ENCODE data around the gene ASB18.

Gene ASB18

GRCh38 chr2:236241181-236242056 is 22.8 kb downstream of the ASB18 start:
- DNase-seq (ENCODE audit: low spot score): no peak

DNA sequence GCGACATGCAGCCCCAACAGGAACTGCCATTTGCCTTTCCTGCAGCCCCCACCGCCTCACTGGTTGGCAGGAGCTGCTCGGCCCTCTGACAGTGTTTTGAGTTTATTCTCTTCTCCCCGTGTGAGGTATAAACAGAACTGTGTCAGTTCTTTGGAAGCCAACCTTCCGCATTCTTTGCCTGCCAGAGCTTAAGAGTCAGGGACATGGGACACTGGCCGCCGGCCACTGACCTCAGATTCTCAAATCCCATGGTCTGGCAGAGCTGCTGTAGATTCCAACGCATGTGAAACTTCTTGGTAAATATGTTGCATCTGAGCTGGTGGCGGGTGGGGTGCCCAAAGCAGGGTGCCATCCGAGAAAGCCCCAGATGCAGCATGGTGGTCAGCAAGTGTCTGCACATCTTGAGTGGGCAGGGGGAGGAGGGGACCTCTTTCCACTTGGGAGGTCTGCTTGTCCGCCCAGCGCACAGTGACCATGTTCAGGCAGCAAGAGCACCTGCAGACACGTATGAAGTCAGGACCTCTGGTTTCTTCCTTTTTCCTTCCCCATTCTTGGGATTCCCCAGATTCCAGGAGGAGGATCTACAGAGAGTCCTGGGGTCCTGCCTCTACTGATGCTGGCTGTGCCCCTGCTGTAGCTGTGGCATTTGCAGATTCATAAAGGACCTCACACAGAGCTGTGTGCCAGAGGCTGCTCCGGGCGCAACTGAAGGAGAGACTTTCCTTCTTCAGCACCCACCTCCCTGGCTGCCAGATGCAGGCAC is 23.8 kb downstream of the ASB18 start:
- no peak for DNase-seq (ENCODE audit: low spot score)

DNA sequence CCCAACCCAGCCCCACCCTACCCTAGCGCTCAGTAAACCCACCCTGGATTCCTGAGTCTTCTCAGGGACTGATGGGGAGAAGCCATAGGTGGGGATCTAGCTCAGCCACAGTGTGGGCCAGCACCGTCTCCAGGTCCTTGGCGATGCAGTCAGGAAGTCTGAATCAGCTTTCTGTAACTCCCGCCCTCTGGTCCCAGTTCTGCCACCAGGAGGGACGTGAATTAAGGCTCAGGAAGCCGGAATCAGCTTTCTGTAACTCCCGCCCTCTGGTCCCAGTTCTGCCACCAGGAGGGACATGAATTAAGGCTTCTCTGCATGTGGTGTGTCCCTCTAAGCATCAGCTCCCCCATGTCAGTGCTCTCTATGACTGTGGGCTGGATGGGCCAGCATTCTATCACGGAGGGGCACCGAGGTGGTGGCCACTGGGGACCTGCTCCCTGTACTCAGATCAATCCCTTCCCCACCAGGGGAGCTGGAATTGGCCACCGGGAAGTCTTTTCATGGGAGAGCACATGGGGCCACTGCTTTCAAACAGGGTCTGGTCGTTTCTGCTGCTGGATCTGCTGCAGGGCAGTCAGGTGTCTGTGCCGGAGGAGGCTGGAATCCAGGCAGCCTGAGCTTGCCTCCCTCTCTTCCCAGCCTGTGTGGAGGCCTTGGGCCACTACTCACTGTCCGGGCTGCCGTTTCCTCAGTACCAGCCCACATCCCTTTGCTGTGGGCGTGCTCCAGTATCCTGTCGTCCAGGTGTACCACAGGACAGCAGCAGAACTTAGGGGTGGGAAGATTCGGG is 24.7 kb downstream of the ASB18 start:
- DNase-seq (ENCODE audit: low spot score): no peak

GRCh38 chr2:236238751-236239150 is 25.5 kb downstream of the ASB18 start:
- DNase-seq (ENCODE audit: low spot score): no peak

GRCh38 chr2:236237468-236238190 is 26.6 kb downstream of the ASB18 start:
- no peak for DNase-seq (ENCODE audit: low spot score)

GRCh38 chr2:236236559-236237452 is 27.4 kb downstream of the ASB18 start:
- DNase-seq (ENCODE audit: low spot score): no peak

- DNase-seq (ENCODE audit: low spot score): no peak
These were observed 35.0 kb downstream of the ASB18 start for GRCh38 chr2:236229186-236229585.

DNA sequence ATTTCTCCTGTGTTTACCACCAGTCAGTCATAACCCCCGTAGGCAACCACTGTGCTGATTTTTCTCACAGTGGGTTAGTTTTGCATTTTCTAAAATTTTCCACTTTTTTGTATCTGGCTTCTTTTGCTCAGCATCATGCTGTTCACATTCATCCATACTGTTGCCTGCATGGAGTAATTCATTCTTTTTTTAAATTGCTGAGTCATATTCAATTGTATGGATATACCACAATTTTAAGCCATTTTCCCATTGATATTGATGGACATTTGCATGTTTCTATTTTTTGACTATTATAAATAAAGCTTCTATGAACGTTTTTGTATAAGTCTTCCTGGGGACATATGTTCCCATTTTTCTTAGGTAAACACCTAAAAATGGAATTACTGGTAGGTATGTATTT is 40.5 kb downstream of the ASB18 start:
- DNase-seq (ENCODE audit: low spot score): no peak

- no peak for DNase-seq (ENCODE audit: low spot score)
These were observed 42.4 kb downstream of the ASB18 start for GRCh38 chr2:236221798-236222197.

DNA sequence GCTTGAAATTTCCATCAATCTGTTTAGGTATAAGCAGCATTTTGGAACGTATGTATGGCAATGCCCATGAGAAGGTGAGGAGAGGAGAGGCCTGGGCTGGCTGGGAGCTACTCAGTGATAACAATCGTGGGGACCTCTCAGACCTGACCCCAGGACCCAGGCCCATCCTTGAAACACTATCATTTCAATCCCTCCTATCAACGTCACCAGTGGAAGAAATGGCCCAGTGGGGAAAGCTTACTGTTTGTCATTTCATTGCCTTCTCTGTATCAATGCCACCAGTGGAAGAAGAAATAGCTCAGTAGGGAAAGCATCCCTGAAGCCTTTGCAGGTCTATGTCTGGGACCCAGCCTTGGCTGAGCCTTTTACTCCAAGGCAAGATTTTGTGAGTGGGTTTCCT is 44.8 kb downstream of the ASB18 start:
- no peak for DNase-seq (ENCODE audit: low spot score)

GRCh38 chr2:236217926-236218325 is 46.3 kb downstream of the ASB18 start:
- no peak for DNase-seq (ENCODE audit: low spot score)

DNA sequence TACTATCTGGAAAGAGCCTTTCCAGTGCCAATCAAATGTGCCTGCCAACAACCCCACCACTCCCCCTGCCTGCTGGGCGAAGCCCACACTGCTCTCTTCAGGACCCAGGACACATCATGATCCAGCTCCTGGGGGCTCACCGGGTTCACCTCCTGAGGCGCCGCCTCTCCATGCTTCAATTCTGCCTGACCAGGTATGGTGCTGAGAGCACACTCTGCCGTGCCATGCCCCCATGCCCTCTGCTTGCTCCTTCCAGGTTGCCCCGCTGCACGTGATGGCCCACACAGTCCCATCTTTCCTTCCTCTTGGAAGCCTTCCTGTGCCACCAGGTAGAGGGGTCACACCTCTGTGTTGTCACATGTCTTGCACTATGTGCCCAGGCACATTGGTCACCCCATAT is 47.5 kb downstream of the ASB18 start:
- DNase-seq (ENCODE audit: low spot score): no peak

DNA sequence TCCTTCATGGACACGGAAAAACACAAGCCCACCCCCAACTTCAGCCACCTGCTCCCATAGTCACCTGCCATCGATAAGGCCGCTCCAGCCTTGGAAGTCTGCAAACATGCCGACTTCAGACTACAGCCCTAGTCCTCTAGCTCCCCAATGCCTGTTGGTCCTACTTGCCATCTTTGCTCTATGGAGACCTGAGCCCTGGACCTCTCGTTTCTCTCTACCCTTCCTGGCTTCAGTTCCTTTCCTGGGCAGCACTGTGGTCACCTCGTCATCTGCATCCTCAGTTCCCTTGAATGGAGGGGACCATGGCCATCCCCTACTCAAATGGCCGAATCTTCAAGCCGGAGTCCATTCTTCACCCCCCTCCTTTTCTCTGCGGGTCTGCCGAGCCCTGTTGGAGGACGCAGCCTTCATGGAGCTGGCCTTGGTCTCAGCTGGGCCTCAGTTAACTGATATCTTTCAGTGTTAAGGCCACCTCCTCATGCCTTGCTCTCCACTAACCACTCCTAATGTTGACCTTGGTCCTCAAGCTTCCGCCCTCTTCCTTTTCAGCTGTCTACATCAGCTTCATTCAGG is 48.4 kb downstream of the ASB18 start:
- no peak for DNase-seq (ENCODE audit: low spot score)

DNA sequence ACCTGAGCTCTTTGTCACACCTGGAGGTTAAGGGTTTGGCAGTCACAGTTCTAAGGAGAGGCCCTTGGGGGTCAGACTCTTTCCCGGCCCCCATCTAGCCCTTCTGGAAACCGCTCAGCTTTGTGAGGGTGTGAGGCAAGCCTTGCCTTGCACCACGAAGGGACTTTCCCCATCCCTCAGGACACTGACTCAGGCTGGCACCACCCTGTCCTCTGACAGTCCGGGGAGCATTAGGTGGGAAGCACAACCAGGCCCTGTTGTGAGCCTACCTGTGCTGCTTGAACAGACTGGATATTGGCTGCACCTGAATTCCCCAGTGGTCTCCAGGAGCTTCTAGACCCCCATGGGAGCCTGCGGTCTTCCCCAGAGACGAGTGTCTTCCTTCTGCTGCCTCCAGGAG is 49.0 kb downstream of the ASB18 start:
- DNase-seq (ENCODE audit: low spot score): no peak

DNA sequence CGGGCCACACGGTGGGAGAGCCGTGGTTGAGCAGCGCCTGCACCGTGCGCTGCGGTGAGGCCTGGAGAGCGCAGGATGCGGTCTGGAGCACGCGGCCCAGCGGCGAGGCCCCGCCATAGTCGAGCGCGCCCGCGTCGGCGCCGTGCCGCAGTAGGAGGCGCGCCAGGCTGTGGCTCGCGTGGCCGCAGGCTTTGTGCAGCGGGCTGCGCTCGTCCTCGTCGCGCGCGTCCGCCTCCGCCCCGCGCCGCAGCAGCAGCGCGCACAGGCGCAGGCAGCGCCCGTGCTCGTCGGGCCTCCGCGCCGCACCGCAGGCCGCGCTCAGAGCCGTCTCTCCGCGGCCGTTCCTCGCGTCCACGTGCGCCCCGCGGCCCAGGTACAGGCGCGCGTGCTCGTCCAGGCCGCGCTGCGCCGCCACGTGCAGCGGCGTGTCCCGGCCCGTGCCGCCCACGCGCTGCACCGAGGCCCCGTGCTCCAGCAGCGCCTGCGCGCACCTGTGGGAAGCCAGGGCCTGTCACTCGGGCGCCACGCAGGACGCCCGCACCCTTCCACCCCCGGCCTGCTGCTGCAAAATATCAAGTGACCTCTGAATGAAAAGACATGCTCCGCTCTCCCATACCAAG is 49.7 kb downstream of the ASB18 start:
- DNase-seq (ENCODE audit: low spot score): no peak

DNA sequence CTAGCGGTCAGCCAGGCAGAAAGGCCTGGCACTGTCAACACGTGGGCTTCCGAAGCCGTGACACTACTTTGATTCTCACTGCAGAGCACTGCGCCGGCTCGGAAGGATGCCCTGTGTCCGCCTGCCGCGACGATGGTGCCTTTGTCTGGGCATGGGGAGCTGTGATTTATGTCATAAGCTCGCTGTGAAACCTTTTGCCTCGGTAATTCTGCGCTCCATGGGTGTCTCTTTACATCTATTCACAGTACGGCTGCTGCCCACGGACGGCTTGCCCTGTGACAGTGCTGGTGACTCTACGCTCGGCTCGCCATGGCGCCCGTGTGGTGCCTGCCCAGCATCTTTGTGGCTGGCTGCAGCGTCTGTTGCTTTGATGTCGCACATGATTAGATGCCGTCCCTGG is 52.9 kb downstream of the ASB18 start:
- DNase-seq (ENCODE audit: low spot score): no peak

GRCh38 chr2:236210536-236210935 is 53.7 kb downstream of the ASB18 start:
- DNase-seq (ENCODE audit: low spot score): no peak

DNA sequence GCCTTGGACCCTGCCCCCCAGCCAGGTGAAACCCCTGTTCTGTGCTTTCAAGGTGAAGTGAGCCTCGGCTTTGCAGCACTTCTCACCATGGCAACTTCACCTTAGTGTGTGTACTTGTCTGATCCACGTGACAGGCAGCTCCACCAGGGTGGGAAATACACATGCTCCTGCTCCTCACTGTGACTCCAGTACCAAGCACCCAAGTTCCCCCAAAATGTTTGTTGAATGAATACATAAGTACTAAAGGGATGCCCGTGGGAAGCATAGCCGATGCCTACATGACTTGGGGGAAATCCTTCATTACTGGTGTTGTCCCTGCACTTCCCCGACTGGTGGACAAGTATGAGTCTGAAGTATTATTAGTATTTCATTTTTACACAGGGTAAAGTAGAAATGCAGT is 54.2 kb downstream of the ASB18 start:
- no peak for DNase-seq (ENCODE audit: low spot score)

GRCh38 chr2:236209535-236209934 is 54.7 kb downstream of the ASB18 start:
- DNase-seq (ENCODE audit: low spot score): no peak
